Astrocyte (in vitro differentiated cells and primary cell): ENCODE results near the gene PDGFD. TPM values are rescaled to one million over a fixed set of nuclear protein-coding genes. Genes with fewer than 3 reads are reported as not detected.

Source experiments
- DNase-seq: peaks from one replicate; pipeline ENCODE4 v3.0.0-alpha.2; 2010; ENCODE audit warnings: low read depth
- FAIRE-seq: peaks from 2 replicates; lab custom pipeline; 2011; peaks lifted over from hg19 to GRCh38; lab: Jason Lieb, UNC
- H2AFZ ChIP-seq: 2 replicates; pipeline ENCODE4 v1.6.0; 2012; ENCODE audit warnings: low read depth, low read length, inconsistent platforms
- H3K27ac ChIP-seq: 2 replicates; pipeline ENCODE4 v1.5.1; 2011; ENCODE audit warnings: low read depth, low read length, inconsistent platforms
- H3K27me3 ChIP-seq: 2 replicates; pipeline ENCODE4 v1.6.0; 2011; ENCODE audit warnings: low read length, inconsistent platforms; ENCODE audit not compliant: insufficient read depth
- H3K36me3 ChIP-seq: 2 replicates; pipeline ENCODE4 v1.5.1; 2011; ENCODE audit warnings: low read length, inconsistent platforms; ENCODE audit not compliant: insufficient read depth
- H3K4me1 ChIP-seq: 2 replicates; pipeline ENCODE4 v1.5.1; 2011; ENCODE audit warnings: low read length, inconsistent platforms; ENCODE audit not compliant: insufficient read depth
- H3K4me2 ChIP-seq: 2 replicates; pipeline ENCODE4 v1.6.0; 2012; ENCODE audit warnings: low read length, inconsistent platforms
- H3K4me3 ChIP-seq: 2 replicates; pipeline ENCODE4 v1.5.1; 2011; ENCODE audit warnings: low read depth, mild to moderate bottlenecking, low read length, inconsistent platforms; ENCODE audit not compliant: insufficient read depth
- H3K79me2 ChIP-seq: 2 replicates; pipeline ENCODE4 v1.6.0; 2012; ENCODE audit warnings: mild to moderate bottlenecking, low read length, inconsistent platforms; ENCODE audit not compliant: insufficient read depth
- H3K9ac ChIP-seq: 2 replicates; pipeline ENCODE4 v1.6.0; 2012; ENCODE audit warnings: mild to moderate bottlenecking, low read length, inconsistent platforms
- H3K9me3 ChIP-seq: 2 replicates; pipeline ENCODE4 v1.5.1; 2012; ENCODE audit warnings: low read depth, mild to moderate bottlenecking, low read length, inconsistent platforms; ENCODE audit not compliant: insufficient read depth
- H4K20me1 ChIP-seq: 2 replicates; pipeline ENCODE4 v1.6.0; 2012; ENCODE audit warnings: low read length, inconsistent platforms; ENCODE audit not compliant: insufficient read depth
- H3K27ac Mint-ChIP-seq: one replicate; pipeline ENCODE4 v1.8.0; 2021; ENCODE audit warnings: mild to moderate bottlenecking, mixed read lengths; ENCODE audit not compliant: unreplicated experiment
- H3K27me3 Mint-ChIP-seq: one replicate; pipeline ENCODE4 v1.8.0; 2021; ENCODE audit warnings: low read depth, mixed read lengths; ENCODE audit not compliant: unreplicated experiment
- H3K36me3 Mint-ChIP-seq: one replicate; pipeline ENCODE4 v1.8.0; 2021; ENCODE audit warnings: low read depth, mixed read lengths; ENCODE audit not compliant: unreplicated experiment
- H3K4me1 Mint-ChIP-seq: one replicate; pipeline ENCODE4 v1.8.0; 2021; ENCODE audit warnings: low read depth, mixed read lengths; ENCODE audit not compliant: unreplicated experiment
- H3K4me3 Mint-ChIP-seq: one replicate; pipeline ENCODE4 v1.8.0; 2021; ENCODE audit warnings: mild to moderate bottlenecking, moderate library complexity, mixed read lengths; ENCODE audit not compliant: unreplicated experiment
- H3K9me3 Mint-ChIP-seq: one replicate; pipeline ENCODE4 v1.8.0; 2021; ENCODE audit warnings: mild to moderate bottlenecking, mixed read lengths; ENCODE audit not compliant: unreplicated experiment
- EZH2 ChIP-seq: IDR thresholded peaks from 2 replicates; pipeline ENCODE4 v1.6.1; 2012; ENCODE audit warnings: mild to moderate bottlenecking, low read length, inconsistent platforms; ENCODE audit not compliant: insufficient read depth
- total RNA-seq: library from RNA; stranded (reverse); gene quantifications from 2 replicates; pipeline ENCODE4 v1.2.1, GENCODE V29; 2021
- TF ChIP-seq, protein P1 (sequence below): IDR thresholded peaks from 2 replicates; pipeline ENCODE4 v1.5.1; 2011; ENCODE audit warnings: low read depth, mild to moderate bottlenecking, inconsistent platforms, low read length, moderate library complexity; ENCODE audit not compliant: insufficient read depth

The PDGFD gene
- total RNA-seq, 1 donor from 2014 or later, result 2.6 TPM

DNA sequence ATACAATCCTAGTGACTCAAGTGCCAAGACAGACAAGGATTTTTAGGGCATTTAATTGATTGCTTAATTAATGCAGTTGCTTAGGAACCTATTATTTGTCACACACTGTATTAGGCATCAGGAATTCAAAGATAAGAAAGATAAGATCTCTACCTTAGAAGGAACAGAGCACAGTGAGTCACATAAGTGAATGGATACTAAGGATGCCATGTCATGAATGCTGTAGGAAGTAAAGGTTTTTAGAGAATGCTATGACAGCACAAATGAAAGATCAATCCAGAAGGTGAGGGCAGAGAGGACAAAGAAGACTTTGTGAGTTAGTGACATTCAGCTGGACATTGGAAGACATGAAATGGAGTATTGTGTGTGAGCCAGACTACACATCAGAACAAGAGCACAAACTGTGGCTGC, 275.4 kb downstream of the PDGFD start:
- Histone ChIP-seq H2AFZ (no peak overlapping the region), H3K9ac (no peak overlapping the region), H3K79me2 (no peaks in the 10 kb centered on the region), H3K36me3 (no peaks in the 10 kb centered on the region), H3K4me1 (peaks cover 5% of the 10 kb centered on the region), H3K27me3 (no peaks in the 10 kb centered on the region), H3K4me3 (no peak overlapping the region), H4K20me1 (no peaks in the 10 kb centered on the region), H3K9me3 (no peaks in the 10 kb centered on the region), H3K27ac (no peak overlapping the region), H3K4me2 (no peak overlapping the region)
- TF ChIP-seq EZH2, result no peak
- TF ChIP-seq, protein P1, sequence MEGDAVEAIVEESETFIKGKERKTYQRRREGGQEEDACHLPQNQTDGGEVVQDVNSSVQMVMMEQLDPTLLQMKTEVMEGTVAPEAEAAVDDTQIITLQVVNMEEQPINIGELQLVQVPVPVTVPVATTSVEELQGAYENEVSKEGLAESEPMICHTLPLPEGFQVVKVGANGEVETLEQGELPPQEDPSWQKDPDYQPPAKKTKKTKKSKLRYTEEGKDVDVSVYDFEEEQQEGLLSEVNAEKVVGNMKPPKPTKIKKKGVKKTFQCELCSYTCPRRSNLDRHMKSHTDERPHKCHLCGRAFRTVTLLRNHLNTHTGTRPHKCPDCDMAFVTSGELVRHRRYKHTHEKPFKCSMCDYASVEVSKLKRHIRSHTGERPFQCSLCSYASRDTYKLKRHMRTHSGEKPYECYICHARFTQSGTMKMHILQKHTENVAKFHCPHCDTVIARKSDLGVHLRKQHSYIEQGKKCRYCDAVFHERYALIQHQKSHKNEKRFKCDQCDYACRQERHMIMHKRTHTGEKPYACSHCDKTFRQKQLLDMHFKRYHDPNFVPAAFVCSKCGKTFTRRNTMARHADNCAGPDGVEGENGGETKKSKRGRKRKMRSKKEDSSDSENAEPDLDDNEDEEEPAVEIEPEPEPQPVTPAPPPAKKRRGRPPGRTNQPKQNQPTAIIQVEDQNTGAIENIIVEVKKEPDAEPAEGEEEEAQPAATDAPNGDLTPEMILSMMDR, result no peak
- H3K27me3 Mint-ChIP-seq, result no peaks in the 10 kb centered on the region
- H3K4me1 Mint-ChIP-seq, result peaks cover 13% of the 10 kb centered on the region
- no peak overlapping the region for H3K27ac Mint-ChIP-seq
- H3K4me3 Mint-ChIP-seq, result no peak overlapping the region
- H3K36me3 Mint-ChIP-seq, result no peaks in the 10 kb centered on the region
- FAIRE-seq, result no peak
- peaks cover 7% of the 10 kb centered on the region for H3K9me3 Mint-ChIP-seq
- DNase-seq, result peak; percentile 26

GRCh38 chr11:103887001-103887658, 276.8 kb downstream of the PDGFD start:
- FAIRE-seq, result no peak
- Histone ChIP-seq H3K4me3 (no peak overlapping the region), H3K27ac (no peak overlapping the region), H4K20me1 (no peaks in the 10 kb centered on the region), H3K36me3 (no peaks in the 10 kb centered on the region), H3K9me3 (no peaks in the 10 kb centered on the region), H2AFZ (no peak overlapping the region), H3K9ac (no peak overlapping the region), H3K27me3 (no peaks in the 10 kb centered on the region), H3K4me2 (no peak overlapping the region), H3K79me2 (no peaks in the 10 kb centered on the region), H3K4me1 (no peaks in the 10 kb centered on the region)
- H3K27me3 Mint-ChIP-seq, result no peaks in the 10 kb centered on the region
- peaks cover 1% of the 10 kb centered on the region for H3K4me1 Mint-ChIP-seq
- TF ChIP-seq EZH2, result no peak
- TF ChIP-seq, protein P1, result no peak
- no peaks in the 10 kb centered on the region for H3K36me3 Mint-ChIP-seq
- DNase-seq, result no peak
- no peak overlapping the region for H3K27ac Mint-ChIP-seq
- peaks cover 7% of the 10 kb centered on the region for H3K9me3 Mint-ChIP-seq
- H3K4me3 Mint-ChIP-seq, result no peak overlapping the region

GRCh38 chr11:103883856-103884255, 280.1 kb downstream of the PDGFD start:
- Histone ChIP-seq H3K79me2 (no peaks in the 10 kb centered on the region), H3K36me3 (no peaks in the 10 kb centered on the region), H3K9me3 (no peaks in the 10 kb centered on the region), H2AFZ (no peak overlapping the region), H3K27ac (no peak overlapping the region), H3K27me3 (no peaks in the 10 kb centered on the region), H4K20me1 (no peaks in the 10 kb centered on the region), H3K9ac (no peak overlapping the region), H3K4me3 (no peak overlapping the region), H3K4me2 (no peak overlapping the region), H3K4me1 (no peaks in the 10 kb centered on the region)
- TF ChIP-seq, protein P1, result no peak
- no peak for TF ChIP-seq EZH2
- Mint-ChIP-seq H3K4me1 (no peaks in the 10 kb centered on the region), H3K9me3 (no peaks in the 10 kb centered on the region), H3K27me3 (no peaks in the 10 kb centered on the region), H3K4me3 (no peak overlapping the region), H3K36me3 (no peaks in the 10 kb centered on the region), H3K27ac (no peak overlapping the region)
- DNase-seq (no peak), FAIRE-seq (peak; percentile 34)
